Measurements from ENCODE around the gene NDUFAF2. TPM values are rescaled to one million over a fixed set of nuclear protein-coding genes. Genes with fewer than 3 reads are reported as not detected.

The NDUFAF2 gene
- polyA plus RNA-seq, 2 donors = 40.5 to 40.6 TPM

DNA sequence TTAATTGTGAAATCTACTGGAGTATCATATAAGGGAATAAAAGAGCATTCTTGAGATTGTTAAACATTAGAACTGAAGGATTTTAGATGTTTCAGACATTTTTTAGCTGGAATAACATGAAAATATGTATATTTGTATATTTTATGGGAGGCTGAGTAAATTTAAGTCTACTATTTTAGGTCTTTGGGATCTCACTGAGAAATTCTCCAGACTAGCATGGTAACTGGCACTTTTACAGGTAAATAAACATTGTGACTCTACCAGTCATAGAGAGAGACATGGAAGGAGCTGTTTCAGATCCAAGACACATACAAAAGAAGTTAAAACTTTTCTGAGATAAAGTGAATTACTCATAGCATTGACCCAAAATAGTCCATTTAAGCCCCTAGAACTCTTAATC, 59.4 kb downstream of the NDUFAF2 start:
- Histone ChIP-seq H3K27ac (ENCODE audit: low read depth in 2 of 2, low read length in 1 of 2) (no peak overlapping the region), H3K36me3 (ENCODE audit: control insufficient read depth in 2 of 2, insufficient read depth in 2 of 2, low read length in 1 of 2) (no peaks in the 10 kb centered on the region), H3K4me1 (ENCODE audit: control insufficient read depth in 2 of 2, insufficient read depth in 2 of 2, low read length in 1 of 2) (no peaks in the 10 kb centered on the region), H3K27me3 (ENCODE audit: control insufficient read depth in 1 of 2, insufficient read depth in 2 of 2, low read length in 2 of 2) (no peaks in the 10 kb centered on the region), H3K4me3 (ENCODE audit: low read depth in 1 of 2, low read length in 2 of 2) (no peak overlapping the region), H3K9me3 (ENCODE audit: control insufficient read depth in 2 of 2, insufficient read depth in 1 of 2, low read depth in 1 of 2, low read length in 1 of 2) (no peaks in the 10 kb centered on the region)

DNA sequence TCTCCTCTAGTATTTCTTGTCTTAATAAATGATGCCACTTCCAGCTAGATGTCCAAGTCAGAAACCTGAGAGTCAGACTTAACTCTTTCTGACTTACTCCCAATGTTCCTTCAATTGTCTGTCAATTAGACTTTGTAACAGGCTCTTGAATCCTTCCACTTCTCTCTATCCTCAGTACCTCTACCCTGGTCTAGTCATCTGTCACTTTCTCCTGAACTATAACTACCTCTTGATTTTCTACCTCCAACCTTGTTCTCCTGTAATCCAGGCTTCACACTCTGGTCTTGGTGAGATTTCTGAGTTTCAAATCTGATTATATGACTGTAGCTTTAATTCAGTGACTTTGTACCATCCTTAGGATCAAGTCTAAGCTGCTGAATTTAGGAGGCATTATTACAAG, 64.9 kb downstream of the NDUFAF2 start:
- Histone ChIP-seq H3K4me3 (ENCODE audit: low read depth in 1 of 2, low read length in 2 of 2) (no peak overlapping the region), H3K27ac (ENCODE audit: low read depth in 2 of 2, low read length in 1 of 2) (no peak overlapping the region), H3K9me3 (ENCODE audit: control insufficient read depth in 2 of 2, insufficient read depth in 1 of 2, low read depth in 1 of 2, low read length in 1 of 2) (no peaks in the 10 kb centered on the region)

DNA sequence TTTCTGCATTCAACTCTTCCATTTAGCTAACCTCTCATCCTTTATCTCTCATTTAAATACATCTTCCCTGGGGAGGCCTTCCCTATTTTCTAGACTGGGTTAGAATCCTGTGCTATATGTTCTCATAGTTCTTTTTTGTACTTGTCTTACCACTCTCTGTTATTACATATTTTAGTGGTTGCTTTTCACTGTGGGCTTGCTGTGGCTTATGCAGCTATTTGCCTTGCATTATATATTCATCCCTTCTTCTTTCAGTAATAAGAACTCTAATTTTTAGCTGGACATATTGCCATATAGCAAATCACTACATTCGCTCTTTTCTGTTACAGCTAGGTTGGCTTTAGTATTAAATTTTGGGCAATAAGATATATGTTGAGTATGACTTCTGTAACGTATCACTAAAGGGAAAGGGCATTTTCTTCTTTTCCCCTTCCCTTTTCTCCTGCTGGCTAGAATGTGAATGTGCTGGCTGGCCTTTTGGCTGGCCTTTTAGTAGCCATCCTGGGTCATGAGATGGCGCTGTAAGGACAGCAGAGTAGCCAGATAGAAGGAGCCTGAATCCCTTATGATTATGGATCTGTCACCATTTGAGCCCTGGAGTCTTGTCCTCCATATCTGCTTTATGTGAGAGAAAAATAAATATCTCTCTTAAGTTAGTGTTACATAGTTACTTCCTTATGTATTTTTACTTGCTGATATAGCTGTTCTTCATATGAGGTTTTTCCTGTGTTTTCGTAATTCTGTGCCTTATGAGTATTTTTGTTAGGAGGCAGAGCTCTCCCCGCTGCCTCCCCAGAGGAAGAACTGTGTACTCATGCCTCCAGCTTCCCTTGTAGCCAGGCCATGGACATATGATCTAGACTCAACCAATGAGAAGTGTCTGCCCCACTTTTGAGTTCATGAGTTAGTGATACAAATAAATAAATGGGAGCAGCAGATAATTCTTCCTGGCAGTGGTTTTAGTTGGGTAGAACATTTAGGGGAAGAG, 65.8 kb downstream of the NDUFAF2 start:
- Histone ChIP-seq H3K4me1 (ENCODE audit: control insufficient read depth in 2 of 2, insufficient read depth in 2 of 2, low read length in 1 of 2) (no peaks in the 10 kb centered on the region), H3K27ac (ENCODE audit: low read depth in 2 of 2, low read length in 1 of 2) (no peak overlapping the region), H3K9me3 (ENCODE audit: control insufficient read depth in 2 of 2, insufficient read depth in 1 of 2, low read depth in 1 of 2, low read length in 1 of 2) (no peaks in the 10 kb centered on the region), H3K27me3 (ENCODE audit: control insufficient read depth in 1 of 2, insufficient read depth in 2 of 2, low read length in 2 of 2) (no peaks in the 10 kb centered on the region), H3K36me3 (ENCODE audit: control insufficient read depth in 2 of 2, insufficient read depth in 2 of 2, low read length in 1 of 2) (no peaks in the 10 kb centered on the region), H3K4me3 (ENCODE audit: low read depth in 1 of 2, low read length in 2 of 2) (no peak overlapping the region)
- 73 to 75% methylated on average over 5 of the region's 5 CpGs for WGBS, 2 donors

More for the DNA sequence above, 64.9 kb downstream of the NDUFAF2 start:
- no peaks in the 10 kb centered on the region for H3K27me3 ChIP-seq (ENCODE audit: control insufficient read depth in 1 of 2, insufficient read depth in 2 of 2, low read length in 2 of 2)
- no peaks in the 10 kb centered on the region for H3K36me3 ChIP-seq (ENCODE audit: control insufficient read depth in 2 of 2, insufficient read depth in 2 of 2, low read length in 1 of 2)
- no peaks in the 10 kb centered on the region for H3K4me1 ChIP-seq (ENCODE audit: control insufficient read depth in 2 of 2, insufficient read depth in 2 of 2, low read length in 1 of 2)

DNA sequence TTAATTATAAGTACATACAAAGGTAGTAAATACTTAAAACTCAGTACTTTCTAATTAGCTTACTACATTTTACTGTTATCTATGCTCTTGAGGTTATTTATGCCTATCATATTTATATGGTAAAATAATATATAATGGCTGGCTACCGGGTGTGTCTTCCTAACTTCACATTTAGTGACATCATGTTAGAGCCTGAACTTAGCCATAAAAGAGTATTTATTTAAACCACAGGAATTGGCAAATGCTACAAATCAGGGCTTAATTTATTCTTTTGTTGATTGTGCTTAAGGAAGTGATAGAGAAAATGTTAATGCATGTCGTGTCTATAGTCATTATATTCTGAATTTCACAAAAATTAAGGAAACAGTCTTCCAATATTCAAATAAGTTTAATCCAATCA, 73.1 kb downstream of the NDUFAF2 start:
- WGBS, 2 donors = 52 to 60% methylated on average over 2 of the region's 2 CpGs
- Histone ChIP-seq H3K27me3 (ENCODE audit: control insufficient read depth in 1 of 2, insufficient read depth in 2 of 2, low read length in 2 of 2) (no peaks in the 10 kb centered on the region), H3K4me3 (ENCODE audit: low read depth in 1 of 2, low read length in 2 of 2) (no peak overlapping the region), H3K36me3 (ENCODE audit: control insufficient read depth in 2 of 2, insufficient read depth in 2 of 2, low read length in 1 of 2) (no peaks in the 10 kb centered on the region), H3K9me3 (ENCODE audit: control insufficient read depth in 2 of 2, insufficient read depth in 1 of 2, low read depth in 1 of 2, low read length in 1 of 2) (no peaks in the 10 kb centered on the region), H3K4me1 (ENCODE audit: control insufficient read depth in 2 of 2, insufficient read depth in 2 of 2, low read length in 1 of 2) (no peaks in the 10 kb centered on the region), H3K27ac (ENCODE audit: low read depth in 2 of 2, low read length in 1 of 2) (no peak overlapping the region)

DNA sequence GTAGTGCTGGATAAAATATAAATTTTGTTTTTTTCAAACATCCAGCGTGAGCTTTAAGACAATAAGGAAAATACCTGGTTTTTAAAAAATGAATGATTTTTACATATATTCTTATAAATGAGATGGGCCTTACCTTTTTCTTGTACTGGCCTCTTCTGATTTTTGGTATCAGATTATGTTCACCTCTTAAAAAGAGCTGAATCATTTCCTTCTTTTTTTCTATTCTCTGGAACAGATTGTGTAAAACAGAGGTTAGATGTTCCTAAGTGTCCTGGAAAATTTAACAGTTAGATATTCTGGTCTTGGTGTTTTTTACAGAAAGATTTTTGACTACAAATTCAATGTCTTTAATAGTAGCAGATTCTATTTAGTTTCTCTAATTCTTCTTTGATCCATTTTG, 74.6 kb downstream of the NDUFAF2 start:
- Histone ChIP-seq H3K27me3 (ENCODE audit: control insufficient read depth in 1 of 2, insufficient read depth in 2 of 2, low read length in 2 of 2) (no peaks in the 10 kb centered on the region), H3K4me1 (ENCODE audit: control insufficient read depth in 2 of 2, insufficient read depth in 2 of 2, low read length in 1 of 2) (no peaks in the 10 kb centered on the region), H3K36me3 (ENCODE audit: control insufficient read depth in 2 of 2, insufficient read depth in 2 of 2, low read length in 1 of 2) (no peaks in the 10 kb centered on the region), H3K9me3 (ENCODE audit: control insufficient read depth in 2 of 2, insufficient read depth in 1 of 2, low read depth in 1 of 2, low read length in 1 of 2) (no peaks in the 10 kb centered on the region), H3K27ac (ENCODE audit: low read depth in 2 of 2, low read length in 1 of 2) (no peak overlapping the region), H3K4me3 (ENCODE audit: low read depth in 1 of 2, low read length in 2 of 2) (no peak overlapping the region)
- 97 to 98% methylated on average over 1 of the region's 1 CpG for WGBS, 2 donors

DNA sequence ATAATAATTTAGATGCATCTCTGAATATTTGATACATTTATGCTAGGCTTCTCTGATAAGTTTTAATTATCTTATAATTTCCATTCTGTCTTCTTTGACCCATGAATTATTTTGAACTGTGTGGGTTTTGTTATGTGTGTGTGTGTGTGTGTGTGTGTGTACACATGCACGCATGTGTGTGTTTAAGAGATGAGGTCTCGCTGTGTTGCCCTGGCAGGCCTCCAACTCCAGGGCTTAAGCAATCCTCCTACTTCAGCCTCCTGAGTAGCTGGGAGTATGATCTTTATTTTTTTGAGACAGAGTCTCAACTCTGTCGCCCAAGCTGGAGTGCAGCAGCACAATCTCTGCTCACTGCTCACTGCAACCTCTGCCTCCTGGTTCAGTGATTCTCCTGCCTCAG, 75.4 kb downstream of the NDUFAF2 start:
- no peaks in the 10 kb centered on the region for H3K9me3 ChIP-seq (ENCODE audit: control insufficient read depth in 2 of 2, insufficient read depth in 1 of 2, low read depth in 1 of 2, low read length in 1 of 2)
- H3K36me3 ChIP-seq (ENCODE audit: control insufficient read depth in 2 of 2, insufficient read depth in 2 of 2, low read length in 1 of 2) = no peaks in the 10 kb centered on the region
- H3K27me3 ChIP-seq (ENCODE audit: control insufficient read depth in 1 of 2, insufficient read depth in 2 of 2, low read length in 2 of 2) = no peaks in the 10 kb centered on the region
- H3K4me1 ChIP-seq (ENCODE audit: control insufficient read depth in 2 of 2, insufficient read depth in 2 of 2, low read length in 1 of 2) = no peaks in the 10 kb centered on the region
- 72 to 85% methylated on average over 3 of the region's 3 CpGs for WGBS, 2 donors
- H3K27ac ChIP-seq (ENCODE audit: low read depth in 2 of 2, low read length in 1 of 2) = no peak overlapping the region
- H3K4me3 ChIP-seq (ENCODE audit: low read depth in 1 of 2, low read length in 2 of 2) = no peak overlapping the region

DNA sequence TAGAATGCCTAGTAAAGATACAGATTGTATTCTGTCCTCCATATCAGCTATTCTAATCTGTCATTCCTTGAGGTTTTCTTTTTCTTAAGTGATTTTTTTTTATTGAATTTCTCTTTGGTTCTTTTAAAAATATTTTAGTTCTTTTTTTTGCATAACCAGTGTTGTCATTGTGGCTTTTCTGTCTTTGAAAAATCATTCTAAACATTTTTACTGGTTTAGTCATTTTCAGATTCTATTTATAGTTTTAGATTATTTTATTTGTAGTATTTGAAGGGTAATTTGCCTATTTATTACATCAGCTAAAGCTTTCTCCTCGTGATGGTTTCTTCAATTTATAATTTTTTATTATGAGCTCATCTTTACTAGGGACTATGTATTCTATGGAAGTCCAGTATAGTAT, 78.1 kb downstream of the NDUFAF2 start:
- WGBS, 2 donors = 44 to 58% methylated on average over 1 of the region's 1 CpG
- H3K36me3 ChIP-seq (ENCODE audit: control insufficient read depth in 2 of 2, insufficient read depth in 2 of 2, low read length in 1 of 2) = no peaks in the 10 kb centered on the region
- no peaks in the 10 kb centered on the region for H3K4me1 ChIP-seq (ENCODE audit: control insufficient read depth in 2 of 2, insufficient read depth in 2 of 2, low read length in 1 of 2)

DNA sequence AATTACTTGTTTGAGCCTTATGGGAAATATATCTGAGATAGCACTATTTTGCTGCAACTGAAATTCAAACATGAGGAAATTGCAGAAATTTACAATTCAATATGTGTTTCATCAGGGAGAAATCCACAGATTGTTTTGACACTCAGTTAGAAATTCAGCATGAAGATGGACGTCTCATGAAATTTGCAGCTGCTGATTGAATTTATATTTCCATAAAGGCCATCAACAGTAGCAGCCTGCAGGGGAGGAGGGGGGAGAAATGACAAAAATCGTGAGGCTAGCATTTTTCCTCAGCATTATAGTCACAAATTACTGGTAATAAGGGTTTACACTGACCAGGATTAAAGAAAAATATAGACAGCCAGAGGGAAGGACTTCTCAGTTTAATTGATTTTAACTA, 81.0 kb downstream of the NDUFAF2 start:
- Histone ChIP-seq H3K36me3 (ENCODE audit: control insufficient read depth in 2 of 2, insufficient read depth in 2 of 2, low read length in 1 of 2) (no peaks in the 10 kb centered on the region), H3K4me3 (ENCODE audit: low read depth in 1 of 2, low read length in 2 of 2) (no peak overlapping the region), H3K9me3 (ENCODE audit: control insufficient read depth in 2 of 2, insufficient read depth in 1 of 2, low read depth in 1 of 2, low read length in 1 of 2) (no peaks in the 10 kb centered on the region), H3K27me3 (ENCODE audit: control insufficient read depth in 1 of 2, insufficient read depth in 2 of 2, low read length in 2 of 2) (no peaks in the 10 kb centered on the region), H3K27ac (ENCODE audit: low read depth in 2 of 2, low read length in 1 of 2) (no peak overlapping the region), H3K4me1 (ENCODE audit: control insufficient read depth in 2 of 2, insufficient read depth in 2 of 2, low read length in 1 of 2) (no peaks in the 10 kb centered on the region)
- 58 to 69% methylated on average over 2 of the region's 2 CpGs for WGBS, 2 donors

More for the DNA sequence above, 78.1 kb downstream of the NDUFAF2 start:
- Histone ChIP-seq H3K4me3 (ENCODE audit: low read depth in 1 of 2, low read length in 2 of 2) (no peak overlapping the region), H3K27me3 (ENCODE audit: control insufficient read depth in 1 of 2, insufficient read depth in 2 of 2, low read length in 2 of 2) (no peaks in the 10 kb centered on the region), H3K27ac (ENCODE audit: low read depth in 2 of 2, low read length in 1 of 2) (no peak overlapping the region), H3K9me3 (ENCODE audit: control insufficient read depth in 2 of 2, insufficient read depth in 1 of 2, low read depth in 1 of 2, low read length in 1 of 2) (no peaks in the 10 kb centered on the region)

DNA sequence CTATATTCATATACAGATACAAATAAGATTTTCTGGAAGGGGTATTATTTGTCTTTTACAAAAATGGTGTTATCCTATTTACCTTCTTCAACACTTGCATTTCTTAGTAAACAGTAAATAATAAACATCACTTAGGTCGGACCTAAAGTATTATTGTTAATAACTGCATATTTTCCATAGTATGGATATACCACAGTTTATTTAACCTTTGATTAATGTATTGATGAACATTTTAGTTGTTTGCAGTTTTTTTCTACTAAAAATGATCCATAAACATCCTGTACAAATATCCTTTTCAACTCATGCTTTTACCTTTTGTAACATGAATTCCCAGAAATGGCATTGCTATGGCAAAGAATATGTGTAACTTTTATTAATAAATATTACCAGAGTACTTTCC, 83.4 kb downstream of the NDUFAF2 start:
- H3K9me3 ChIP-seq (ENCODE audit: control insufficient read depth in 2 of 2, insufficient read depth in 1 of 2, low read depth in 1 of 2, low read length in 1 of 2) = no peaks in the 10 kb centered on the region
- H3K4me3 ChIP-seq (ENCODE audit: low read depth in 1 of 2, low read length in 2 of 2) = no peak overlapping the region
- H3K27ac ChIP-seq (ENCODE audit: low read depth in 2 of 2, low read length in 1 of 2) = no peak overlapping the region
- no peaks in the 10 kb centered on the region for H3K27me3 ChIP-seq (ENCODE audit: control insufficient read depth in 1 of 2, insufficient read depth in 2 of 2, low read length in 2 of 2)
- H3K36me3 ChIP-seq (ENCODE audit: control insufficient read depth in 2 of 2, insufficient read depth in 2 of 2, low read length in 1 of 2) = no peaks in the 10 kb centered on the region
- H3K4me1 ChIP-seq (ENCODE audit: control insufficient read depth in 2 of 2, insufficient read depth in 2 of 2, low read length in 1 of 2) = no peaks in the 10 kb centered on the region
- WGBS, 2 donors = 86 to 90% methylated on average over 1 of the region's 1 CpG

Data from esophagus (tissue), 2 donors.